ENCODE measurements around the gene ZNF280B.
"Not testable (repeated sequence)": the region's sequence is repeated elsewhere in the genome, so short reads cannot be mapped to it uniquely, and the experiment has no call there.

The ZNF280B gene

DNA sequence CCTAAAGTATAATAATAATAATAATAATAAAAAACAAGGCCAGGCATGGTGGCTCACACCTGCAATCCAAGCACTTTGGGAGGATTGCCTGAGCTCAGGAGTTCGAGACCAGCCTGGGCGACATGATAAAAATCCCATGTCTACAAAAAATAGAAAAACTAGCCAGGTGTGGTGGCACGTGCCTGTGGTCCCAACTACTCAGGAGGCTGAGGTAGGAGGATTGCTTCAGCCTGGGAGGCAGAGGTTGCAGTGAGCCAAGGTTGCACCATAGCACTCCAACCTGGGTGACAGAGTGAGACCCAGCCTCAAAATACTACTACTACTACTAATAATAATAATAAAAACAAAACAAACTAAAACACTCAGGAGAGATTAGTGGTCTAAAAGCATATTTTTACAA, 27.1 kb upstream of the ZNF280B start:
- CTCF ChIA-PET: interaction anchor here (0.9 to 2.4 kb wide), 4 partner anchors 9 to 183 kb away, joined by 3 to 6 read pairs (median 3); no protein-coding TSS in a partner anchor
- POLR2A ChIA-PET: no interaction called here
- Histone ChIP-seq H3K36me3 (ENCODE audit: control insufficient read depth in 4 of 4, insufficient read depth in 4 of 4, low read length in 3 of 4) (no peaks in the 10 kb centered on the region), H3K4me3 (ENCODE audit: control insufficient read depth in 1 of 7, extremely low read depth in 1 of 7, insufficient read depth in 4 of 7, low read depth in 2 of 7, low read length in 6 of 7) (no peak overlapping the region), H3K27ac (ENCODE audit: insufficient read depth in 1 of 2, low read depth in 1 of 2, low read length in 2 of 2, poor library complexity in 1 of 2, severe bottlenecking in 2 of 2) (no peak overlapping the region), H3K4me1 (ENCODE audit: control extremely low read depth in 1 of 4, control insufficient read depth in 4 of 4, insufficient read depth in 4 of 4, low read length in 3 of 4) (no peaks in the 10 kb centered on the region), H3K9me3 (ENCODE audit: control extremely low read depth in 1 of 5, control insufficient read depth in 4 of 5, insufficient read depth in 2 of 5, low read depth in 1 of 5, low read length in 4 of 5) (no peaks in the 10 kb centered on the region), H3K27me3 (replicated peaks in 2 of 5; ENCODE audit: control insufficient read depth in 4 of 5, insufficient read depth in 5 of 5, low read length in 4 of 5) (peaks cover 0 to 4% (median 0%) of the 10 kb centered on the region in 5 experiments)
- DNase-seq: no peak
- WGBS (ENCODE audit: insufficient coverage): 92% methylated on average over 2 of the region's 3 CpGs

GRCh38 chr22:22534604-22535415, 26.3 kb upstream of the ZNF280B start:
- DNase-seq: no peak
- no peak overlapping the region for H3K4me3 ChIP-seq (ENCODE audit: control insufficient read depth in 1 of 7, extremely low read depth in 1 of 7, insufficient read depth in 4 of 7, low read depth in 2 of 7, low read length in 6 of 7)
- CTCF ChIA-PET: interaction anchor here (0.9 to 2.4 kb wide), 4 partner anchors 10 to 184 kb away, joined by 3 to 6 read pairs (median 3); no protein-coding TSS in a partner anchor
- no peaks in the 10 kb centered on the region for H3K4me1 ChIP-seq (ENCODE audit: control extremely low read depth in 1 of 4, control insufficient read depth in 4 of 4, insufficient read depth in 4 of 4, low read length in 3 of 4)
- H3K36me3 ChIP-seq (ENCODE audit: control insufficient read depth in 4 of 4, insufficient read depth in 4 of 4, low read length in 3 of 4): no peaks in the 10 kb centered on the region
- H3K27me3 ChIP-seq (replicated peaks in 2 of 5; ENCODE audit: control insufficient read depth in 4 of 5, insufficient read depth in 5 of 5, low read length in 4 of 5): peaks cover 0 to 4% (median 0%) of the 10 kb centered on the region in 5 experiments
- H3K27ac ChIP-seq (ENCODE audit: insufficient read depth in 1 of 2, low read depth in 1 of 2, low read length in 2 of 2, poor library complexity in 1 of 2, severe bottlenecking in 2 of 2): no peak overlapping the region
- POLR2A ChIA-PET: no interaction called here
- 95% methylated on average over 9 of the region's 9 CpGs for WGBS (ENCODE audit: insufficient coverage)
- no peaks in the 10 kb centered on the region for H3K9me3 ChIP-seq (ENCODE audit: control extremely low read depth in 1 of 5, control insufficient read depth in 4 of 5, insufficient read depth in 2 of 5, low read depth in 1 of 5, low read length in 4 of 5)

DNA sequence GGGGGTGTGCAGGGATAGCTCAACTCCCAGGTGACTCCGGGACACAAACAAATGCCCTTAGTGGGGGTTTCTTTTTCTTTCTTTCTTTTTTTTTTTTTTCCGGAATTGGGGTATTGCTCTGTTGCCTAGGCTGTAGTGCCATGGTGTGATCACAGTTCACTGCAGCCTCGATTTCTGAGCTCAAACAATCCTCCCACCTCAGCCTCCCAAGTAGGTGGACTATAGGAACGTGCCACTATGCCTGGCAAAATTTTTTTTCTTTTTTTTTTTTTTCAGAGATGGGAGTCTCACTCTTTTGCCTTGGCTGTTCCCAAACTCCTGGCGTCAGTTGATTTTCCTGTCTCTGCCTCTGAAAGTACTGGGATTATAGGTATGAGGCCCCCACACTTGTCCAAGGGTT, 25.3 kb upstream of the ZNF280B start:
- H3K27me3 ChIP-seq (replicated peaks in 2 of 5; ENCODE audit: control insufficient read depth in 4 of 5, insufficient read depth in 5 of 5, low read length in 4 of 5): peaks cover 0 to 4% (median 0%) of the 10 kb centered on the region in 5 experiments
- 80% methylated on average over 1 of the region's 5 CpGs for WGBS (ENCODE audit: insufficient coverage)
- ChIA-PET POLR2A (no interaction called here), CTCF (interaction anchor here (1.1 to 1.4 kb wide), 2 partner anchors 26 to 53 kb away, joined by 3 to 7 read pairs; no protein-coding TSS in a partner anchor)
- no peaks in the 10 kb centered on the region for H3K9me3 ChIP-seq (ENCODE audit: control extremely low read depth in 1 of 5, control insufficient read depth in 4 of 5, insufficient read depth in 2 of 5, low read depth in 1 of 5, low read length in 4 of 5)
- H3K4me3 ChIP-seq (ENCODE audit: control insufficient read depth in 1 of 7, extremely low read depth in 1 of 7, insufficient read depth in 4 of 7, low read depth in 2 of 7, low read length in 6 of 7): no peak overlapping the region
- no peaks in the 10 kb centered on the region for H3K36me3 ChIP-seq (ENCODE audit: control insufficient read depth in 4 of 4, insufficient read depth in 4 of 4, low read length in 3 of 4)
- no peaks in the 10 kb centered on the region for H3K4me1 ChIP-seq (ENCODE audit: control extremely low read depth in 1 of 4, control insufficient read depth in 4 of 4, insufficient read depth in 4 of 4, low read length in 3 of 4)
- H3K27ac ChIP-seq (ENCODE audit: insufficient read depth in 1 of 2, low read depth in 1 of 2, low read length in 2 of 2, poor library complexity in 1 of 2, severe bottlenecking in 2 of 2): no peak overlapping the region
- no peak for DNase-seq

GRCh38 chr22:22533417-22533816, 24.9 kb upstream of the ZNF280B start:
- ChIA-PET CTCF (interaction anchor here (1.1 to 1.4 kb wide), 2 partner anchors 26 to 54 kb away, joined by 3 to 7 read pairs; no protein-coding TSS in a partner anchor), POLR2A (no interaction called here)
- peaks cover 0 to 2% (median 0%) of the 10 kb centered on the region in 5 experiments for H3K27me3 ChIP-seq (replicated peaks in 2 of 5; ENCODE audit: control insufficient read depth in 4 of 5, insufficient read depth in 5 of 5, low read length in 4 of 5)
- H3K4me1 ChIP-seq (ENCODE audit: control extremely low read depth in 1 of 4, control insufficient read depth in 4 of 4, insufficient read depth in 4 of 4, low read length in 3 of 4): no peaks in the 10 kb centered on the region
- no peak overlapping the region for H3K27ac ChIP-seq (ENCODE audit: insufficient read depth in 1 of 2, low read depth in 1 of 2, low read length in 2 of 2, poor library complexity in 1 of 2, severe bottlenecking in 2 of 2)
- no peak for DNase-seq
- 100% methylated on average over 1 of the region's 1 CpG for WGBS (ENCODE audit: insufficient coverage)
- H3K36me3 ChIP-seq (ENCODE audit: control insufficient read depth in 4 of 4, insufficient read depth in 4 of 4, low read length in 3 of 4): no peaks in the 10 kb centered on the region
- H3K9me3 ChIP-seq (ENCODE audit: control extremely low read depth in 1 of 5, control insufficient read depth in 4 of 5, insufficient read depth in 2 of 5, low read depth in 1 of 5, low read length in 4 of 5): no peaks in the 10 kb centered on the region
- H3K4me3 ChIP-seq (ENCODE audit: control insufficient read depth in 1 of 7, extremely low read depth in 1 of 7, insufficient read depth in 4 of 7, low read depth in 2 of 7, low read length in 6 of 7): no peak overlapping the region

- 82% methylated on average over 4 of the region's 12 CpGs for WGBS (ENCODE audit: insufficient coverage)
- POLR2A ChIA-PET; H3K9me3 ChIP-seq (ENCODE audit: control extremely low read depth in 1 of 5, control insufficient read depth in 4 of 5, insufficient read depth in 2 of 5, low read depth in 1 of 5, low read length in 4 of 5); H3K4me3 ChIP-seq (ENCODE audit: control insufficient read depth in 1 of 7, extremely low read depth in 1 of 7, insufficient read depth in 4 of 7, low read depth in 2 of 7, low read length in 6 of 7); H3K36me3 ChIP-seq (ENCODE audit: control insufficient read depth in 4 of 4, insufficient read depth in 4 of 4, low read length in 3 of 4); H3K4me1 ChIP-seq (ENCODE audit: control extremely low read depth in 1 of 4, control insufficient read depth in 4 of 4, insufficient read depth in 4 of 4, low read length in 3 of 4); DNase-seq; H3K27ac ChIP-seq (ENCODE audit: insufficient read depth in 1 of 2, low read depth in 1 of 2, low read length in 2 of 2, poor library complexity in 1 of 2, severe bottlenecking in 2 of 2); H3K27me3 ChIP-seq (replicated peaks in 2 of 5; ENCODE audit: control insufficient read depth in 4 of 5, insufficient read depth in 5 of 5, low read length in 4 of 5): not testable (repeated sequence)
- CTCF ChIA-PET: interaction anchor here (1.4 kb wide), 1 partner anchor 27 kb away, joined by 3 read pairs; no protein-coding TSS in a partner anchor
These were observed 24.1 kb upstream of the ZNF280B start for GRCh38 chr22:22532547-22533071.

GRCh38 chr22:22531770-22532546, 23.4 kb upstream of the ZNF280B start:
- H3K4me1 ChIP-seq (ENCODE audit: control extremely low read depth in 1 of 4, control insufficient read depth in 4 of 4, insufficient read depth in 4 of 4, low read length in 3 of 4): no peaks in the 10 kb centered on the region
- no peak overlapping the region for H3K4me3 ChIP-seq (ENCODE audit: control insufficient read depth in 1 of 7, extremely low read depth in 1 of 7, insufficient read depth in 4 of 7, low read depth in 2 of 7, low read length in 6 of 7)
- no peaks in the 10 kb centered on the region for H3K36me3 ChIP-seq (ENCODE audit: control insufficient read depth in 4 of 4, insufficient read depth in 4 of 4, low read length in 3 of 4)
- ChIA-PET POLR2A (no interaction called here), CTCF (interaction anchor here (0.6 to 1.0 kb wide), 2 partner anchors 55 to 130 kb away, joined by 3 to 4 read pairs; no protein-coding TSS in a partner anchor)
- WGBS (ENCODE audit: insufficient coverage): 92% methylated on average over 5 of the region's 7 CpGs
- peaks cover 0 to 2% (median 0%) of the 10 kb centered on the region in 5 experiments for H3K27me3 ChIP-seq (replicated peaks in 2 of 5; ENCODE audit: control insufficient read depth in 4 of 5, insufficient read depth in 5 of 5, low read length in 4 of 5)
- no peak overlapping the region for H3K27ac ChIP-seq (ENCODE audit: insufficient read depth in 1 of 2, low read depth in 1 of 2, low read length in 2 of 2, poor library complexity in 1 of 2, severe bottlenecking in 2 of 2)
- DNase-seq: no peak
- no peaks in the 10 kb centered on the region for H3K9me3 ChIP-seq (ENCODE audit: control extremely low read depth in 1 of 5, control insufficient read depth in 4 of 5, insufficient read depth in 2 of 5, low read depth in 1 of 5, low read length in 4 of 5)

Measured in common myeloid progenitor, CD34-positive (primary cell).